ENCODE data around the gene CMTR2.

DNA sequence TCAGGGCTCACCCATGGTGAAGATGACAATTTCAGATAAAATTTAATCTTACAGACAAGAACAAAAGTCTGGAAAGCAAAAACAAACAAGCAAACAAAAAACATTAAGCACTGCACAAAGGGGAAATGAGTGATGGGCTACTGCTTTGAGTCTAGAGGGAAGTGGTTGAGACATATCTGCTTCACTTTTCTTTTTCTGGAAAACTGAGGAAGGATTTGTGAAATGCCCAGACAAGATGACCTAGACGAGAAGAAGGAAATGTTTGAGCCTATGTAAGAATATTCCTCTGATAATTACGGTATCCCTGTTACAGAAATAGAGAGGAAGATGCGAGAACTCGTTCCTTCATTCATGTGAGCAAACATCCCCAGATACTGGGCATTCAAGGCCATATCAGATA lies 47.2 kb downstream of the CMTR2 start:
- TF ChIP-seq POLR2A (IDR thresholded peaks at IDR 0.05; ENCODE audit: low read length) (no peak), GATA1 (IDR thresholded peaks at IDR 0.05; ENCODE audit: low read depth, low read length) (no peak)

All from erythroblast (primary cell).